Measurements from ENCODE around the gene ZNF200. TPM values are rescaled to one million over a fixed set of nuclear protein-coding genes. Genes with fewer than 3 reads are reported as not detected.
A peak's percentile ranks its signal among the peaks of the same experiment; 100 is the strongest.
"Not testable (repeated sequence)": the region's sequence is repeated elsewhere in the genome, so short reads cannot be mapped to it uniquely, and the experiment has no call there.

The ZNF200 gene
- total and polyA plus RNA-seq, 5 donors from 2014 or later: 12.8 to 24.5 (median 17.2) TPM

- H3K4me3 Mint-ChIP-seq: peak overlapping the region in 1 of 4 donors; percentile 58
These were observed 22.4 kb downstream of the ZNF200 start for GRCh38 chr16:3212567-3212966.

GRCh38 chr16:3212006-3212405, 23.0 kb downstream of the ZNF200 start:
- Mint-ChIP-seq H3K4me1 (peaks cover 14 to 48% (median 29%) of the 10 kb centered on the region in 4 donors), H3K9me3 (peaks cover 0 to 21% (median 3%) of the 10 kb centered on the region in 7 donors), H3K27ac (peak overlapping the region; percentile 20 to 86 (median 65)), H3K4me3 (peak overlapping the region in 1 of 4 donors; percentile 21), H3K36me3 (no peaks in the 10 kb centered on the region), H3K27me3 (peaks cover 5% of the 10 kb centered on the region)
- Histone ChIP-seq H3K4me1 (ENCODE audit: control insufficient read depth, insufficient read depth, low read length, poor library complexity, severe bottlenecking) (peaks cover 28% of the 10 kb centered on the region), H3K9me3 (ENCODE audit: control insufficient read depth in 2 of 2, low read length in 2 of 2) (no peaks in the 10 kb centered on the region), H3K36me3 (ENCODE audit: control insufficient read depth, insufficient read depth, low read length) (no peaks in the 10 kb centered on the region), H3K27ac (ENCODE audit: insufficient read depth, low read length, poor library complexity, severe bottlenecking) (no peak overlapping the region), H3K4me3 (ENCODE audit: low read depth, low read length) (no peak overlapping the region), H3K27me3 (ENCODE audit: control insufficient read depth, insufficient read depth, low read length) (no peaks in the 10 kb centered on the region)
- DNase-seq (no peak), ATAC-seq (ENCODE audit: low read depth in 2 of 2) (no peak)

More at GRCh38 chr16:3212567-3212966, 22.4 kb downstream of the ZNF200 start:
- ATAC-seq (ENCODE audit: low read depth in 2 of 2) (no peak), DNase-seq (no peak)
- no peaks in the 10 kb centered on the region for H3K36me3 Mint-ChIP-seq
- H3K27ac ChIP-seq (ENCODE audit: insufficient read depth, low read length, poor library complexity, severe bottlenecking): no peak overlapping the region
- peak overlapping the region in 2 of 3 donors; percentile 75 to 86 for H3K27ac Mint-ChIP-seq
- H3K27me3 ChIP-seq (ENCODE audit: control insufficient read depth, insufficient read depth, low read length): no peaks in the 10 kb centered on the region
- H3K9me3 Mint-ChIP-seq: peaks cover 0 to 20% (median 5%) of the 10 kb centered on the region in 7 donors
- no peaks in the 10 kb centered on the region for H3K36me3 ChIP-seq (ENCODE audit: control insufficient read depth, insufficient read depth, low read length)
- H3K9me3 ChIP-seq (ENCODE audit: control insufficient read depth in 2 of 2, low read length in 2 of 2): no peaks in the 10 kb centered on the region
- peaks cover 32% of the 10 kb centered on the region for H3K4me1 ChIP-seq (ENCODE audit: control insufficient read depth, insufficient read depth, low read length, poor library complexity, severe bottlenecking)
- H3K4me3 ChIP-seq (ENCODE audit: low read depth, low read length): no peak overlapping the region
- H3K4me1 Mint-ChIP-seq: peaks cover 17 to 50% (median 33%) of the 10 kb centered on the region in 4 donors
- peaks cover 5% of the 10 kb centered on the region for H3K27me3 Mint-ChIP-seq

- H3K27me3 Mint-ChIP-seq: peaks cover 7% of the 10 kb centered on the region
- Histone ChIP-seq H3K36me3 (ENCODE audit: control insufficient read depth, insufficient read depth, low read length) (no peaks in the 10 kb centered on the region), H3K9me3 (ENCODE audit: control insufficient read depth in 2 of 2, low read length in 2 of 2) (peaks cover 7 to 12% of the 10 kb centered on the region in 2 experiments), H3K4me1 (ENCODE audit: control insufficient read depth, insufficient read depth, low read length, poor library complexity, severe bottlenecking) (no peaks in the 10 kb centered on the region), H3K4me3 (ENCODE audit: low read depth, low read length) (no peak overlapping the region), H3K27me3 (ENCODE audit: control insufficient read depth, insufficient read depth, low read length) (no peaks in the 10 kb centered on the region), H3K27ac (ENCODE audit: insufficient read depth, low read length, poor library complexity, severe bottlenecking) (no peak overlapping the region)
- ATAC-seq (ENCODE audit: low read depth in 2 of 2) (no peak), DNase-seq (no peak)
- peaks cover 0 to 16% (median 3%) of the 10 kb centered on the region in 4 donors for H3K4me1 Mint-ChIP-seq
- H3K36me3 Mint-ChIP-seq: peaks cover 12% of the 10 kb centered on the region
- H3K9me3 Mint-ChIP-seq: peaks cover 0 to 14% (median 5%) of the 10 kb centered on the region in 7 donors
- peak overlapping the region in 1 of 3 donors; percentile 58 for H3K27ac Mint-ChIP-seq
- H3K4me3 Mint-ChIP-seq: no peak overlapping the region
These were observed 27.6 kb downstream of the ZNF200 start for GRCh38 chr16:3207086-3207953.

GRCh38 chr16:3205939-3206338, 29.0 kb downstream of the ZNF200 start:
- not testable (repeated sequence) for DNase-seq; H3K4me1 Mint-ChIP-seq; H3K27ac ChIP-seq (ENCODE audit: insufficient read depth, low read length, poor library complexity, severe bottlenecking); H3K27ac Mint-ChIP-seq; ATAC-seq (ENCODE audit: low read depth in 2 of 2); H3K4me1 ChIP-seq (ENCODE audit: control insufficient read depth, insufficient read depth, low read length, poor library complexity, severe bottlenecking); H3K4me3 Mint-ChIP-seq; H3K4me3 ChIP-seq (ENCODE audit: low read depth, low read length); H3K27me3 Mint-ChIP-seq; H3K36me3 ChIP-seq (ENCODE audit: control insufficient read depth, insufficient read depth, low read length); H3K27me3 ChIP-seq (ENCODE audit: control insufficient read depth, insufficient read depth, low read length)
- Mint-ChIP-seq H3K36me3 (peaks cover 12% of the 10 kb centered on the region), H3K9me3 (peaks cover 0 to 14% (median 5%) of the 10 kb centered on the region in 7 donors)
- peaks cover 7 to 12% of the 10 kb centered on the region in 2 experiments for H3K9me3 ChIP-seq (ENCODE audit: control insufficient read depth in 2 of 2, low read length in 2 of 2)

- H3K36me3 Mint-ChIP-seq: peaks cover 12% of the 10 kb centered on the region
- peaks cover 19% of the 10 kb centered on the region for H3K27me3 Mint-ChIP-seq
- peaks cover 0 to 14% (median 5%) of the 10 kb centered on the region in 7 donors for H3K9me3 Mint-ChIP-seq
- H3K27ac Mint-ChIP-seq: no peak overlapping the region
- DNase-seq (no peak), ATAC-seq (ENCODE audit: low read depth in 2 of 2) (no peak)
- no peaks in the 10 kb centered on the region for H3K4me1 ChIP-seq (ENCODE audit: control insufficient read depth, insufficient read depth, low read length, poor library complexity, severe bottlenecking)
- no peaks in the 10 kb centered on the region for H3K36me3 ChIP-seq (ENCODE audit: control insufficient read depth, insufficient read depth, low read length)
- H3K4me1 Mint-ChIP-seq: peaks cover 0 to 21% (median 3%) of the 10 kb centered on the region in 4 donors
- H3K4me3 ChIP-seq (ENCODE audit: low read depth, low read length): no peak overlapping the region
- peaks cover 4% of the 10 kb centered on the region for H3K27me3 ChIP-seq (ENCODE audit: control insufficient read depth, insufficient read depth, low read length)
- peaks cover 7 to 12% of the 10 kb centered on the region in 2 experiments for H3K9me3 ChIP-seq (ENCODE audit: control insufficient read depth in 2 of 2, low read length in 2 of 2)
- no peak overlapping the region for H3K4me3 Mint-ChIP-seq
- no peak overlapping the region for H3K27ac ChIP-seq (ENCODE audit: insufficient read depth, low read length, poor library complexity, severe bottlenecking)
These were observed 31.9 kb downstream of the ZNF200 start for GRCh38 chr16:3202903-3203539.

GRCh38 chr16:3198334-3199072, 36.5 kb downstream of the ZNF200 start:
- peaks cover 4% of the 10 kb centered on the region for H3K36me3 Mint-ChIP-seq

GRCh38 chr16:3197694-3198333, 37.1 kb downstream of the ZNF200 start:
- H3K9me3 ChIP-seq (ENCODE audit: control insufficient read depth in 2 of 2, low read length in 2 of 2); H3K4me3 Mint-ChIP-seq; H3K4me3 ChIP-seq (ENCODE audit: low read depth, low read length); ATAC-seq (ENCODE audit: low read depth in 2 of 2); DNase-seq; H3K36me3 Mint-ChIP-seq; H3K27ac ChIP-seq (ENCODE audit: insufficient read depth, low read length, poor library complexity, severe bottlenecking); H3K4me1 ChIP-seq (ENCODE audit: control insufficient read depth, insufficient read depth, low read length, poor library complexity, severe bottlenecking); H3K36me3 ChIP-seq (ENCODE audit: control insufficient read depth, insufficient read depth, low read length); H3K9me3 Mint-ChIP-seq: not testable (repeated sequence)
- peaks cover 0 to 22% (median 2%) of the 10 kb centered on the region in 4 donors for H3K4me1 Mint-ChIP-seq
- H3K27me3 ChIP-seq (ENCODE audit: control insufficient read depth, insufficient read depth, low read length): peaks cover 10% of the 10 kb centered on the region
- H3K27me3 Mint-ChIP-seq: peaks cover 49% of the 10 kb centered on the region
- peak overlapping the region in 1 of 3 donors; percentile 85 for H3K27ac Mint-ChIP-seq

More at GRCh38 chr16:3198334-3199072, 36.5 kb downstream of the ZNF200 start:
- no peak overlapping the region for H3K4me3 Mint-ChIP-seq
- Histone ChIP-seq H3K27ac (ENCODE audit: insufficient read depth, low read length, poor library complexity, severe bottlenecking) (no peak overlapping the region), H3K4me3 (ENCODE audit: low read depth, low read length) (no peak overlapping the region), H3K27me3 (ENCODE audit: control insufficient read depth, insufficient read depth, low read length) (peaks cover 10% of the 10 kb centered on the region), H3K36me3 (ENCODE audit: control insufficient read depth, insufficient read depth, low read length) (no peaks in the 10 kb centered on the region), H3K4me1 (ENCODE audit: control insufficient read depth, insufficient read depth, low read length, poor library complexity, severe bottlenecking) (no peaks in the 10 kb centered on the region), H3K9me3 (ENCODE audit: control insufficient read depth in 2 of 2, low read length in 2 of 2) (no peaks in the 10 kb centered on the region)
- DNase-seq (no peak), ATAC-seq (ENCODE audit: low read depth in 2 of 2) (no peak)
- peaks cover 0 to 5% (median 0%) of the 10 kb centered on the region in 7 donors for H3K9me3 Mint-ChIP-seq
- peaks cover 0 to 22% (median 2%) of the 10 kb centered on the region in 4 donors for H3K4me1 Mint-ChIP-seq
- peaks cover 43% of the 10 kb centered on the region for H3K27me3 Mint-ChIP-seq
- H3K27ac Mint-ChIP-seq: peak overlapping the region in 1 of 3 donors; percentile 85

Data from CD4-positive, CD25-positive, alpha-beta regulatory T cell (primary cell).